ENCODE measurements around the gene PPP1R1C. TPM values are rescaled to one million over a fixed set of nuclear protein-coding genes. Genes with fewer than 3 reads are reported as not detected.

PPP1R1C gene
- total RNA-seq, 2 donors from 2014 or later: 7.3 TPM; not detected in 1

GRCh38 chr2:182144776-182145165 lies 159.1 kb downstream of the PPP1R1C start:
- no peak for TF ChIP-seq CTCF (IDR thresholded peaks at IDR 0.05)
- TF ChIP-seq POLR2A (IDR thresholded peaks at IDR 0.05): no peak
- Histone ChIP-seq H3K36me3 (replicated peaks in 1 of 2; ENCODE audit: insufficient read depth in 1 of 2, low read depth in 2 of 2) (no peaks in the 10 kb centered on the region), H3K9me3 (no peaks in the 10 kb centered on the region), H3K27me3 (no peaks in the 10 kb centered on the region), H3K4me3 (no peak overlapping the region), H3K27ac (peak overlapping the region in 2 of 4 donors; percentile 19 to 27), H3K4me1 (peaks cover 7% of the 10 kb centered on the region)
- peak; percentile 33 for ATAC-seq
- intact Hi-C loops (cut with DNase I): no loop called here
- WGBS, 2 donors: 36 to 38% methylated on average over 1 of the region's 1 CpG
- peak in 1 of 4 donors; percentile 3 for DNase-seq

- intact Hi-C loops (cut with DNase I): no loop called here
- Histone ChIP-seq H3K9me3 (no peaks in the 10 kb centered on the region), H3K4me1 (peaks cover 7% of the 10 kb centered on the region), H3K27me3 (no peaks in the 10 kb centered on the region), H3K4me3 (no peak overlapping the region), H3K36me3 (replicated peaks in 1 of 2; ENCODE audit: insufficient read depth in 1 of 2, low read depth in 2 of 2) (no peaks in the 10 kb centered on the region), H3K27ac (no peak overlapping the region)
- 17 to 23% methylated on average over 2 of the region's 2 CpGs for WGBS, 2 donors
- ATAC-seq (no peak), DNase-seq (peak in 1 of 4 donors; percentile 4)
- TF ChIP-seq CTCF (IDR thresholded peaks at IDR 0.05): no peak
- no peak for TF ChIP-seq POLR2A (IDR thresholded peaks at IDR 0.05)
These were observed 162.7 kb downstream of the PPP1R1C start for GRCh38 chr2:182148344-182148743.

GRCh38 chr2:182163878-182164277 lies 178.2 kb downstream of the PPP1R1C start:
- H3K4me3 ChIP-seq: no peak overlapping the region
- 77 to 92% methylated on average over 3 of the region's 3 CpGs for WGBS, 2 donors
- H3K9me3 ChIP-seq: no peaks in the 10 kb centered on the region
- H3K27me3 ChIP-seq: no peaks in the 10 kb centered on the region
- ATAC-seq (no peak), DNase-seq (no peak)
- H3K27ac ChIP-seq: no peak overlapping the region
- no peaks in the 10 kb centered on the region for H3K36me3 ChIP-seq (replicated peaks in 1 of 2; ENCODE audit: insufficient read depth in 1 of 2, low read depth in 2 of 2)
- TF ChIP-seq POLR2A (IDR thresholded peaks at IDR 0.05): no peak
- no peak for TF ChIP-seq CTCF (IDR thresholded peaks at IDR 0.05)
- intact Hi-C loops (cut with DNase I): no loop called here
- no peaks in the 10 kb centered on the region for H3K4me1 ChIP-seq

- Histone ChIP-seq H3K27me3 (no peaks in the 10 kb centered on the region), H3K27ac (no peak overlapping the region), H3K36me3 (replicated peaks in 1 of 2; ENCODE audit: insufficient read depth in 1 of 2, low read depth in 2 of 2) (no peaks in the 10 kb centered on the region), H3K4me3 (no peak overlapping the region), H3K4me1 (no peaks in the 10 kb centered on the region), H3K9me3 (no peaks in the 10 kb centered on the region)
- WGBS, 2 donors: 44 to 73% methylated on average over 1 of the region's 1 CpG
- ATAC-seq (no peak), DNase-seq (no peak)
- intact Hi-C loops (cut with DNase I): no loop called here
- TF ChIP-seq CTCF (IDR thresholded peaks at IDR 0.05) (no peak), POLR2A (IDR thresholded peaks at IDR 0.05) (no peak)
These were observed 179.0 kb downstream of the PPP1R1C start for GRCh38 chr2:182164686-182165085.

GRCh38 chr2:182165202-182165601 lies 179.5 kb downstream of the PPP1R1C start:
- ATAC-seq (no peak), DNase-seq (no peak)
- H3K27me3 ChIP-seq: no peaks in the 10 kb centered on the region
- H3K4me3 ChIP-seq: no peak overlapping the region
- 53 to 69% methylated on average over 2 of the region's 2 CpGs for WGBS, 2 donors
- no peaks in the 10 kb centered on the region for H3K9me3 ChIP-seq
- TF ChIP-seq CTCF (IDR thresholded peaks at IDR 0.05) (no peak), POLR2A (IDR thresholded peaks at IDR 0.05) (no peak)
- H3K36me3 ChIP-seq (replicated peaks in 1 of 2; ENCODE audit: insufficient read depth in 1 of 2, low read depth in 2 of 2): no peaks in the 10 kb centered on the region
- H3K4me1 ChIP-seq: no peaks in the 10 kb centered on the region
- H3K27ac ChIP-seq: no peak overlapping the region
- intact Hi-C loops (cut with DNase I): no loop called here
